GM20000 (cell line): ENCODE data around the gene ZFP91.

ENCODE experiments used
- DNase-seq: peaks from one replicate; pipeline ENCODE4 v3.0.0; 2012; ENCODE audit warnings: low spot score
- TF ChIP-seq, protein P1 (sequence below): IDR thresholded peaks from 2 replicates; pipeline ENCODE4 v1.5.1; 2012; ENCODE audit warnings: mild to moderate bottlenecking, control low read depth; ENCODE audit errors: extremely low read depth, missing control alignments

ZFP91 gene

DNA sequence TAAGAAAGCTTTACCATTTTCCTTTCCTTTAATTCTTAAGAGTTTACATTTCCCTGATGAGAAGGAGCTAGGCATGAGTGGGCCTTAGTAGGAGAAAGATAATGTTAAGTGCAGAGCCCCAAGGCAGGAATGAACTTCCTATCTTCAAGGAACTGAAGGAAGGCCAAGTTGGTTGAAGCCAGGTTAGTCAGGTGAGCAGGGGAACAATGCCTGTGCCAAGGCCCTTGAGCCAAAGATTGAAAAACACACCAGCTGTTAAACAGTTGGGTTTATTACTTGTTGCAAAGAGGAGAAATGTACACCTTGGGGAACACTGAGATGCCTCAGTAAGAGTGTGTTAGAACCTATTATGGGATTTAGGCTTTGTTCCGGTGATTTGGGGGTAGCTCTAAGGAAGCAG lies 53.6 kb downstream of the ZFP91 start:
- TF ChIP-seq, protein P1, sequence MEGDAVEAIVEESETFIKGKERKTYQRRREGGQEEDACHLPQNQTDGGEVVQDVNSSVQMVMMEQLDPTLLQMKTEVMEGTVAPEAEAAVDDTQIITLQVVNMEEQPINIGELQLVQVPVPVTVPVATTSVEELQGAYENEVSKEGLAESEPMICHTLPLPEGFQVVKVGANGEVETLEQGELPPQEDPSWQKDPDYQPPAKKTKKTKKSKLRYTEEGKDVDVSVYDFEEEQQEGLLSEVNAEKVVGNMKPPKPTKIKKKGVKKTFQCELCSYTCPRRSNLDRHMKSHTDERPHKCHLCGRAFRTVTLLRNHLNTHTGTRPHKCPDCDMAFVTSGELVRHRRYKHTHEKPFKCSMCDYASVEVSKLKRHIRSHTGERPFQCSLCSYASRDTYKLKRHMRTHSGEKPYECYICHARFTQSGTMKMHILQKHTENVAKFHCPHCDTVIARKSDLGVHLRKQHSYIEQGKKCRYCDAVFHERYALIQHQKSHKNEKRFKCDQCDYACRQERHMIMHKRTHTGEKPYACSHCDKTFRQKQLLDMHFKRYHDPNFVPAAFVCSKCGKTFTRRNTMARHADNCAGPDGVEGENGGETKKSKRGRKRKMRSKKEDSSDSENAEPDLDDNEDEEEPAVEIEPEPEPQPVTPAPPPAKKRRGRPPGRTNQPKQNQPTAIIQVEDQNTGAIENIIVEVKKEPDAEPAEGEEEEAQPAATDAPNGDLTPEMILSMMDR = no peak
- no peak for DNase-seq

DNA sequence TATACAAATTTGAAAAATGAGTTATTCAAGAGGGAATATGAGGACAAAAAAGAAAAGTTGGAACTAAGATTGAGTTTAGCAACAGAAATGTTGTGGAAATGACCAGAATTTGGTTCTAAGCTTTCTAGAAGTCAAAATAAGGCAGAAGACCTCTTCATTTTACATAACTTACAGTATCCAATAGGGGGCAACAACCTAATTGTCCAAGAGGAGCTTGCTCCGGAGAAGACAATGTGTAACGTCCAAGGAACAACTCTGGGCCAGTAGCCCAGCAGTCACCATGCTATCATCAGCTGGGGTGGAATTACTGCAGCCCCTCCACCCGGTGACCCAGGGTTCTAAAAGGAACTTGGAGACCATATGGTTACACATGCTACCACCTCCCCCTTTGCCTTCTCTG lies 57.7 kb downstream of the ZFP91 start:
- DNase-seq = no peak
- TF ChIP-seq, protein P1 = no peak

DNA sequence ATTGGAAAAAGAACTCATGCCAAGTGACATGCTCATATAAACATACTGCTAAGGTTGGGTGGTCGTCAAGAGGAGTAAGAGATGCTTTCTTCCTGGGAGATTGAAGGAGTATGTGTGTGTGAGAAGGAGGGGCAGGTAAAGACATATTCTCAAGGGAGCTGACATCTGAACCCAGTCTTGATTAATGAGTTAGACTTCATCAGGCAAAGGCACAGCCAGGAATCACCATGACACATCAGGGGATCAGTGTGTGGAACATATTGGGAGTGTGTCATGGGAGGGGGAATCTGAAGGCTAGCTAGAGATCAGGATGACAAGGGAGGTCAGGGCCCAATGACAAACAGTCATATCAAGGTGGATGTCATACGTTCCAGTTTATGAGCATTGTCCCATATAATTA lies 58.5 kb downstream of the ZFP91 start:
- TF ChIP-seq, protein P1 = no peak

DNA sequence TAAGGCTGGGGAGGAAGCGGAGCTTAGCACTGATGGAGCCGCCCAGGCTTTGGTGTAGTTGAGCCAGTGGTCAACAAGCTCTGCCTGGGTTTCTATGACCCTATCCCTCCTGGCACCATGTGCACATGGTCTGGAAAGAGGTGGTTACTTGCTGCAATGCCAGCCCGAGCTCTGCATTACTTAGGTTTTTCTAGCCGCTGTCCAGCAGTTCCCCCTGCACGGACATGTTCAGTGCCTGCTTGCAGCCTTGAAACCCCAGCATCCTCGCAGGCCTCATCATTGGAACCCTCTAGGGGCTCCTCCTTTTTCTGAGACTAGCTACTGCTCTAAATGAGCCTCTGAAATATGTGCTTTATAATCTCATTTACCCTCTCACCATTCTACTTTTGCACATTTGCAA lies 60.2 kb downstream of the ZFP91 start:
- TF ChIP-seq, protein P1 = no peak
- DNase-seq = no peak

More for the DNA sequence above, 58.5 kb downstream of the ZFP91 start:
- no peak for DNase-seq

DNA sequence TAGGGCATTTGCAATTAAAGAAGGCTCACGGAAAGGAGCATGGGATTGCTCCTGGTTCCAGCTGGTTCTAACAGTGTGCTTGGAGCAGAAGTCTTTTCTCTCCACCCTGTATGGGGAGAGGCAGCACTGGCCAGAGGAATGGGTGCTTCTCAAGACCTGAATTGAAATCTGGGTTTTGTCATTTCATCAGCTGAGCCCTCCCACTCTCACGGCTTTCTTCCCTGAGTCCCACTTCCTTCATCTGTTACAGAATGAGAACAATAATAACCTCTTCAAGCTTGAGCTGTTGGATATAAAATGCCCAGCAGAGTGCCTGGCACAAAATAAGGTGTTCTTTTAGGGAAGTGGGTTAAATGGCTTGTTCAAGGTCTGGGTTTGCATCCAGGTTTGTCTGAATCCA lies 60.8 kb downstream of the ZFP91 start:
- no peak for DNase-seq
- TF ChIP-seq, protein P1 = no peak

DNA sequence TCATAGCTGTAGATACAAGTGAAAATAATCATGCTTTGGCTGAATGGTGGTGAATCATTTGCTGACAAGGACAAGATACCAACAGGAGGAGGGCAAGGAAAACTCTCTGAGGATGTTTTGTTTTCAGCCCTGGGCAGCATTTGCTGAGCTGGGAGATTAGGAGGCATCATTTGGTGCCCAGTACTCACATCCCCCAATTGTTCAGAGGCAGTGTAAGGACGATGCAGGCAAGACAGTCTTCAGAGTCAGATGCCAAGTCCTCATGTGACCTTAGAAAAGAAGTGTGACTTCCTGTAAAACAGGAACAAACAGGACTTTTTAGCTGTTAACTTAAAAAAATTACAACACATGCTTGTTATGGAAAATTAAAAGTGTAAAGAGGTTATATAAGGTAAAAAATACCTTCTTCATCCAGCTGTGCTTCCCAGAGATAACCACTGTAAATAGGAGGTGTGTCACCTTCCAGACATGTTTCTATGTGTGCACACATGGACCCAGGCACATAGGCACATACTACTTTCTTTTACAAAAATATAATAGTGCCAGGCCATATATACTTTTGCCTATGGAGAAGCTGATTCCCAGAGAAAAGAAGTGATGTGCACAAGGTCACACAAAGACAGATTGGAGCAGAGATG lies 61.6 kb downstream of the ZFP91 start:
- no peak for DNase-seq
- TF ChIP-seq, protein P1 = no peak

DNA sequence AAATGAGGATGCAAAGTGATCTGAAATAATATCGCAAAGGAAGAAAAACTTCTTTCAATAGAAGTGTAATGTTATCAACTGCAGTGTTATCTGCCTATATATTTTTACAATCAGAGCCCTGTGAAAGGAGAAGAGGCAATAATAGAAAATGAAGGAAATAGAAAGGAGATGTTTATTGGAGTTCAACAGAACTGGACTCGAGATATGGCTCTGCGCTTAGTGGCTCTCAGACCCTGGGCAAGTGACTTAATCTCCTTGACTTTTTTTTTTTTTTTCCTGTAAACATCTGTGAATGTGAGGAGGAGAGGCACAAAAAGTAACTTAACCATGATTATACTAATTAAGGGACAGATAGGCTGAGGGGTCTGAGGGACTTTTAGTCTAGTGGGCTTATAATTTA lies 62.5 kb downstream of the ZFP91 start:
- TF ChIP-seq, protein P1 = no peak
- no peak for DNase-seq
